Osteoblast (primary cell): Measurements from ENCODE around the gene EIF3L. TPM values are rescaled to one million over a fixed set of nuclear protein-coding genes. Genes with fewer than 3 reads are reported as not detected.
"Not testable (repeated sequence)": the region's sequence is repeated elsewhere in the genome, so short reads cannot be mapped to it uniquely, and the experiment has no call there.

Experiments used
- DNase-seq: peaks from one replicate; pipeline ENCODE4 v3.0.0; 2011; ENCODE audit warnings: low spot score, mixed read lengths; ENCODE audit not compliant: insufficient read length; ENCODE audit errors: missing footprints
- H2AFZ ChIP-seq: 2 replicates; pipeline ENCODE4 v1.6.0; 2011; ENCODE audit warnings: mild to moderate bottlenecking, low read length
- H3K27ac ChIP-seq: 2 replicates; pipeline ENCODE4 v1.5.1; 2011; ENCODE audit warnings: mild to moderate bottlenecking, low read depth, low read length, moderate library complexity
- H3K27me3 ChIP-seq: 2 replicates; pipeline ENCODE4 v1.6.0; 2012; ENCODE audit warnings: mild to moderate bottlenecking, control low read depth, inconsistent platforms, low read length, moderate library complexity; ENCODE audit not compliant: insufficient read depth
- H3K36me3 ChIP-seq: 2 replicates; pipeline ENCODE4 v1.5.1; 2011; ENCODE audit warnings: mild to moderate bottlenecking, low read length, control low read depth, moderate library complexity; ENCODE audit not compliant: insufficient read depth
- H3K4me1 ChIP-seq: 2 replicates; pipeline ENCODE4 v1.5.1; 2011; ENCODE audit warnings: mild to moderate bottlenecking, low read length, control low read depth, moderate library complexity; ENCODE audit not compliant: insufficient read depth
- H3K4me2 ChIP-seq: 2 replicates; pipeline ENCODE4 v1.6.0; 2011; ENCODE audit warnings: mild to moderate bottlenecking, low read length; ENCODE audit not compliant: insufficient read depth
- H3K4me3 ChIP-seq: fragments of 200-600 bp; sonication (generic); 3 replicates; pipeline ENCODE4 v1.5.1; 2012; ENCODE audit warnings: mild to moderate bottlenecking, low read length, inconsistent platforms; ENCODE audit not compliant: insufficient read depth
- H3K79me2 ChIP-seq: 2 replicates; pipeline ENCODE4 v1.6.0; 2012; ENCODE audit warnings: mild to moderate bottlenecking, low read length, control low read depth, inconsistent platforms; ENCODE audit not compliant: insufficient read depth
- H3K9me3 ChIP-seq: 2 replicates; pipeline ENCODE4 v1.5.1; 2011; ENCODE audit warnings: low read depth, low read length, control low read depth
- H4K20me1 ChIP-seq: 2 replicates; pipeline ENCODE4 v1.6.0; 2012; ENCODE audit warnings: mild to moderate bottlenecking, low read length, control low read depth; ENCODE audit not compliant: insufficient read depth
- CTCF ChIP-seq: IDR thresholded peaks from 2 replicates; pipeline ENCODE4 v1.5.1; 2011; ENCODE audit warnings: mild to moderate bottlenecking, low read depth, low read length, moderate library complexity; ENCODE audit errors: extremely low read depth
- total RNA-seq: library from RNA; depleted of rRNA; stranded (reverse); fragments of >200 nt; gene quantifications from 2 replicates; pipeline ENCODE4 v1.2.3, GENCODE V29; 2012

The EIF3L gene
- total RNA-seq: 280 and 330 TPM in 2 replicates

DNA sequence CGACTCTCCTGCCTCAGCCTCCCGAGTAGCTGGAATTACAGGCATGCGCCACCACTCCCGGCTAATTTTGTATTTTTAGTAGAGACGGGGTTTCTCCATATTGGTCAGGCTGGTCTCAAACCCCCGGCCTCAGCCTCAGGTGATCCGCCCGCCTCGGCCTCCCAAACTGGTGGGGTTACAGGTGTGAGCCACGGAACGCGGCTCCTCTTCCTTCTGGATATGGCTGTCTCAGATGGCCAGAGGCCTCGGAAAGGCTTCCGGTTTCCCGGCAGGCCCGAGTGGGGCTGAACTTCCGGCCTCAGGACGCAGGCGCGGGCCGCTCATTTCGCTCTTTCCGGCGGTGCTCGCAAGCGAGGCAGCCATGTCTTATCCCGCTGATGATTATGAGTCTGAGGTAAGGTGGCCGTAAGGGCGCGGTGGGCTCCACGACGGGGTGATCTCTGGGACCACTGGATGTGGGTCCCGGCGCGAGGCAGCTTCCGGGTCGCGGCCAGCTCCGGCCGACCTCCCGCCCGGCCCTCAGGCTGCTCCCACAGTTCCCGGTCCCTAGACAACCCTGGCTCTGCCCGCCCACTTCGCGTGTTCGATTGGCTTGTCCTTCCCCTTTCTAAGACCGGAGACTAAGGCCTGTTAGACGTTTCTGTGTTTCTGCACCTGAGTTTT lies at the start of gene EIF3L:
EIF3L (plus strand) TSS at position 331 of the 663 bp plus-strand sequence; CDS start at position 362, 31 bp downstream.
- peak within 1 kb of the TSS; percentile 93 for H2AFZ ChIP-seq
- peaks cover 35% of the 10 kb centered on the region for H3K36me3 ChIP-seq
- peak within 1 kb of the TSS; percentile 71 for H3K27ac ChIP-seq
- no peak for TF ChIP-seq CTCF
- peaks cover 9% of the 10 kb centered on the region for H3K4me1 ChIP-seq
- no peaks in the 10 kb centered on the region for H3K9me3 ChIP-seq
- peaks cover 6% of the 10 kb centered on the region for H4K20me1 ChIP-seq
- H3K4me3 ChIP-seq: peak within 1 kb of the TSS; percentile 83
- H3K79me2 ChIP-seq: peaks cover 48% of the 10 kb centered on the region
- peak; percentile 99 for DNase-seq
- no peaks in the 10 kb centered on the region for H3K27me3 ChIP-seq
- peak within 1 kb of the TSS; percentile 98 for H3K4me2 ChIP-seq

DNA sequence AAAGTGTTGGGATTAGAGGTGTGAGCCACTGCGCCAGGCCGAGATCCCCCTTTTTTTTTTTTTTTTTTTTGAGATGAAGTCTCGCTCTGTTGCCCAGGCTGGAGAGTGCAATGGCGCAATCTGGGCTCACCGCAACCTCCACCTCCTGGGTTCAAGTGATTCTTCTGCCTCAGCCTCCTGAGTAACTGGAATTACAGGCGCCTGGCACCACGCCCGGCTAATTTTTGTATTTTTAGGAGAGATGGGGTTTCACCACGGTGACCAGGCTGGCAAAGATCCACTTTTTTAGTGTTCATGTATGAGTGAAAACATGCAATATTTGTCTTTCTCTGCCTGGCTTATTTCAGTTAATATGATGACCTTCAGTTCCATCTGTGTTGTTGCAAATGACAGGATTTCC lies 49.2 kb upstream of the EIF3L start:
- H2AFZ ChIP-seq, H3K4me3 ChIP-seq, H4K20me1 ChIP-seq, H3K4me1 ChIP-seq, H3K9me3 ChIP-seq, H3K36me3 ChIP-seq, H3K4me2 ChIP-seq, H3K79me2 ChIP-seq, H3K27ac ChIP-seq, H3K27me3 ChIP-seq: not testable (repeated sequence)
- peak; percentile 3 for DNase-seq

- Histone ChIP-seq H2AFZ (peak overlapping the region; percentile 89), H4K20me1 (no peaks in the 10 kb centered on the region), H3K27ac (no peak overlapping the region), H3K79me2 (peaks cover 10% of the 10 kb centered on the region), H3K4me3 (peak overlapping the region; percentile 80), H3K36me3 (no peaks in the 10 kb centered on the region), H3K27me3 (no peaks in the 10 kb centered on the region), H3K4me1 (peaks cover 19% of the 10 kb centered on the region), H3K9me3 (no peaks in the 10 kb centered on the region), H3K4me2 (peak overlapping the region; percentile 91)
- no peak for TF ChIP-seq CTCF
- peak; percentile 53 for DNase-seq
These were observed 47.3 kb upstream of the EIF3L start for GRCh38 chr22:37801946-37802309.

GRCh38 chr22:37802310-37803194 lies 46.7 kb upstream of the EIF3L start:
- DNase-seq: peak; percentile 94

More at GRCh38 chr22:37802310-37803194, 46.7 kb upstream of the EIF3L start:
- Histone ChIP-seq H3K4me3 (peak overlapping the region; percentile 80), H2AFZ (peak overlapping the region; percentile 89), H3K79me2 (peaks cover 13% of the 10 kb centered on the region), H3K9me3 (no peaks in the 10 kb centered on the region), H4K20me1 (peaks cover 2% of the 10 kb centered on the region), H3K4me2 (peak overlapping the region; percentile 91), H3K4me1 (peaks cover 24% of the 10 kb centered on the region), H3K27me3 (no peaks in the 10 kb centered on the region), H3K36me3 (no peaks in the 10 kb centered on the region), H3K27ac (no peak overlapping the region)
- no peak for TF ChIP-seq CTCF
